Activated CD8-positive, alpha-beta memory T cell treated with anti-CD3 and anti-CD28 coated beads for 36 hours (primary cell): ENCODE data around the gene SH3BP4. TPM values are rescaled to one million over a fixed set of nuclear protein-coding genes. Genes with fewer than 3 reads are reported as not detected.

Source experiments
- CTCF ChIA-PET: fragments of 350-600 bp; sonication (Branson Sonifier 250); formaldehyde crosslinking; loops from one replicate; lab custom pipeline; 2021; ENCODE audit warnings: antibody characterized with exemption; lab: Charles Lee
- POLR2A ChIA-PET: fragments of 350-600 bp; sonication (Branson Sonifier 250); formaldehyde crosslinking; loops from one replicate; lab custom pipeline; 2021; ENCODE audit warnings: antibody characterized with exemption; lab: Charles Lee
- total RNA-seq, 2 experiments: library from RNA; stranded (reverse); gene quantifications; one replicate each; pipeline ENCODE4 v1.2.3, GENCODE V29; 2021

Gene SH3BP4
- total RNA-seq, 2 experiments from 2014 or later, result not detected

- POLR2A ChIA-PET, result no interaction called here
- CTCF ChIA-PET, result no interaction called here
These were observed 11.3 kb upstream of the SH3BP4 start for GRCh38 chr2:234940527-234940926.

GRCh38 chr2:234945339-234945873 is 6.4 kb upstream of the SH3BP4 start:
- CTCF ChIA-PET, result no interaction called here
- POLR2A ChIA-PET, result no interaction called here

GRCh38 chr2:234947556-234947955 is 4.3 kb upstream of the SH3BP4 start:
- CTCF ChIA-PET, result no interaction called here
- POLR2A ChIA-PET, result no interaction called here

- CTCF ChIA-PET, result no interaction called here
- POLR2A ChIA-PET, result no interaction called here
These were observed 1.9 kb upstream of the SH3BP4 start for GRCh38 chr2:234949762-234950434.

- ChIA-PET CTCF (no interaction called here), POLR2A (no interaction called here)
These were observed 1.4 kb upstream of the SH3BP4 start for GRCh38 chr2:234950435-234950729.

- CTCF ChIA-PET, result no interaction called here
- POLR2A ChIA-PET, result no interaction called here
These were observed 820 bp upstream of the SH3BP4 start for GRCh38 chr2:234950730-234951663.

- ChIA-PET CTCF (no interaction called here), POLR2A (no interaction called here)
These were observed 676 bp downstream of the SH3BP4 start for GRCh38 chr2:234952270-234953115.

GRCh38 chr2:234953116-234954031 is 1.6 kb downstream of the SH3BP4 start:
- ChIA-PET POLR2A (no interaction called here), CTCF (no interaction called here)

GRCh38 chr2:234954551-234954992 is 2.8 kb downstream of the SH3BP4 start:
- CTCF ChIA-PET, result no interaction called here
- POLR2A ChIA-PET, result no interaction called here

- ChIA-PET CTCF (no interaction called here), POLR2A (no interaction called here)
These were observed 3.3 kb downstream of the SH3BP4 start for GRCh38 chr2:234955091-234955591.

GRCh38 chr2:234955971-234956509 is 4.2 kb downstream of the SH3BP4 start:
- ChIA-PET POLR2A (no interaction called here), CTCF (no interaction called here)

- POLR2A ChIA-PET, result no interaction called here
These were observed 6.0 kb downstream of the SH3BP4 start for GRCh38 chr2:234957834-234958135.

GRCh38 chr2:234958311-234958710 is 6.5 kb downstream of the SH3BP4 start:
- ChIA-PET POLR2A (no interaction called here), CTCF (no interaction called here)

More at GRCh38 chr2:234957834-234958135, 6.0 kb downstream of the SH3BP4 start:
- CTCF ChIA-PET, result no interaction called here

- ChIA-PET POLR2A (no interaction called here), CTCF (no interaction called here)
These were observed 7.1 kb downstream of the SH3BP4 start for GRCh38 chr2:234958746-234959395.

- POLR2A ChIA-PET, result no interaction called here
- CTCF ChIA-PET, result no interaction called here
These were observed 8.6 kb downstream of the SH3BP4 start for GRCh38 chr2:234960175-234961088.

GRCh38 chr2:234961784-234962183 is 10.0 kb downstream of the SH3BP4 start:
- POLR2A ChIA-PET, result no interaction called here
- CTCF ChIA-PET, result no interaction called here
